HL-60 (cell line): ENCODE data around the gene SLC30A10.

Experiments used
- DNase-seq, 2 experiments: peaks; one replicate each; pipeline ENCODE4 v3.0.0-alpha.2; 2010 to 2020; ENCODE audit warnings: low read depth in 1 of 2, low spot score in 1 of 2
- H3K27ac ChIP-seq: fragments of 250-450 bp; sonication (Bioruptor Pico); replicated peaks from 2 replicates; pipeline ENCODE4 v1.5.1; 2020; ENCODE audit warnings: mild to moderate bottlenecking, moderate library complexity
- H3K27me3 ChIP-seq: fragments of 250-450 bp; sonication (Bioruptor Pico); 2 replicates; pipeline ENCODE4 v1.5.1; 2021; ENCODE audit warnings: mild to moderate bottlenecking, moderate library complexity; ENCODE audit not compliant: insufficient read depth, poor library complexity, severe bottlenecking
- H3K4me3 ChIP-seq: replicated peaks from 2 replicates; pipeline ENCODE4 v1.5.1; 2011; ENCODE audit warnings: mild to moderate bottlenecking, control low read depth, low read length; ENCODE audit not compliant: insufficient read depth
- GABPA ChIP-seq: IDR thresholded peaks from 2 replicates; pipeline ENCODE4 v1.6.1; 2012; ENCODE audit warnings: low read depth
- POLR2AphosphoS5 ChIP-seq: IDR thresholded peaks from 2 replicates; pipeline ENCODE4 v1.6.1; 2012; ENCODE audit warnings: low read depth
- SPI1 ChIP-seq: IDR thresholded peaks from 2 replicates; pipeline ENCODE4 v1.6.1; 2012; ENCODE audit warnings: low read depth, mild to moderate bottlenecking, borderline replicate concordance
- TF ChIP-seq, protein P1 (sequence below): IDR thresholded peaks from one replicate; pipeline ENCODE4 v1.5.1; 2011; ENCODE audit warnings: low read length, control low read depth, inconsistent platforms; ENCODE audit not compliant: insufficient read depth
- TF ChIP-seq, protein P2 (sequence below): IDR thresholded peaks from 2 replicates; pipeline ENCODE4 v1.6.1; 2012; ENCODE audit warnings: low read depth; ENCODE audit not compliant: insufficient replicate concordance

Gene SLC30A10

DNA sequence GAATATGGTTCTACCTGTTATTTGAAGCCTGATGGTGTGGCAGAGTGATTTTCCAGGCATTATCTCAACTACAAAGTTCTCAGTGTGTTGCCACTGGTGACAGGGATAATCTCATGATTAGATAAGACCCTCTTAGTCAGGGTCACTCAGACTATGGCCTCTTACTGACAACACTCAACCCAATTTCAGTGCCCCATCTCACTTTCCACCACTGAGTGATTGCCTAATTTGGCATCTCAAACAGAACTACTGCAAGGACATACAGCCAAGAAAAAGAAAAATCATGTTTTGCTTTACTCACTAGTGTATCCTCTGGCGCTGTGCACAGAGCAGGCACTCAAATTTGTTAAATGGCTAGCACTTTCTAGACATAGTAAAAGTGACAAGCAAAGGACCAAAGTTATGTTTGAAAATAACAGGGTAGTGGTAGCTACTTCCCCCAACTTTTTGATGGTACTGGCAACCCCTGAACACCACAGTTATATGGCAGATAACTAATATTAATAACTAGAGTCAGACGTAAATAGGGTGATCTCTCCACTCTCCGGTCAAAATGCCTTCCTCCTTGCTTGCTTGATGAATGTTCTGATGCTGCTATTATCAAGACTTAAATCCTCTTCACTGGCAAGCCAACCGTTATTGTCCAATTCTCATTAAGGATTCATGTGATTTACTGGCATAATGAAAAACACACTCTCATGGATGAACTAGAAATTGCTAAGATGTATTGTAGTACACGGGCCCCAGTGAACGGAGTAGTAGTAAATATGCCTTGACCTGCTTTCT, 37.1 kb upstream of the SLC30A10 start:
- H3K4me3 ChIP-seq = no peak overlapping the region
- TF ChIP-seq SPI1 (no peak), GABPA (no peak), POLR2AphosphoS5 (no peak)
- TF ChIP-seq, protein P1, sequence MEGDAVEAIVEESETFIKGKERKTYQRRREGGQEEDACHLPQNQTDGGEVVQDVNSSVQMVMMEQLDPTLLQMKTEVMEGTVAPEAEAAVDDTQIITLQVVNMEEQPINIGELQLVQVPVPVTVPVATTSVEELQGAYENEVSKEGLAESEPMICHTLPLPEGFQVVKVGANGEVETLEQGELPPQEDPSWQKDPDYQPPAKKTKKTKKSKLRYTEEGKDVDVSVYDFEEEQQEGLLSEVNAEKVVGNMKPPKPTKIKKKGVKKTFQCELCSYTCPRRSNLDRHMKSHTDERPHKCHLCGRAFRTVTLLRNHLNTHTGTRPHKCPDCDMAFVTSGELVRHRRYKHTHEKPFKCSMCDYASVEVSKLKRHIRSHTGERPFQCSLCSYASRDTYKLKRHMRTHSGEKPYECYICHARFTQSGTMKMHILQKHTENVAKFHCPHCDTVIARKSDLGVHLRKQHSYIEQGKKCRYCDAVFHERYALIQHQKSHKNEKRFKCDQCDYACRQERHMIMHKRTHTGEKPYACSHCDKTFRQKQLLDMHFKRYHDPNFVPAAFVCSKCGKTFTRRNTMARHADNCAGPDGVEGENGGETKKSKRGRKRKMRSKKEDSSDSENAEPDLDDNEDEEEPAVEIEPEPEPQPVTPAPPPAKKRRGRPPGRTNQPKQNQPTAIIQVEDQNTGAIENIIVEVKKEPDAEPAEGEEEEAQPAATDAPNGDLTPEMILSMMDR = no peak
- TF ChIP-seq, protein P2, sequence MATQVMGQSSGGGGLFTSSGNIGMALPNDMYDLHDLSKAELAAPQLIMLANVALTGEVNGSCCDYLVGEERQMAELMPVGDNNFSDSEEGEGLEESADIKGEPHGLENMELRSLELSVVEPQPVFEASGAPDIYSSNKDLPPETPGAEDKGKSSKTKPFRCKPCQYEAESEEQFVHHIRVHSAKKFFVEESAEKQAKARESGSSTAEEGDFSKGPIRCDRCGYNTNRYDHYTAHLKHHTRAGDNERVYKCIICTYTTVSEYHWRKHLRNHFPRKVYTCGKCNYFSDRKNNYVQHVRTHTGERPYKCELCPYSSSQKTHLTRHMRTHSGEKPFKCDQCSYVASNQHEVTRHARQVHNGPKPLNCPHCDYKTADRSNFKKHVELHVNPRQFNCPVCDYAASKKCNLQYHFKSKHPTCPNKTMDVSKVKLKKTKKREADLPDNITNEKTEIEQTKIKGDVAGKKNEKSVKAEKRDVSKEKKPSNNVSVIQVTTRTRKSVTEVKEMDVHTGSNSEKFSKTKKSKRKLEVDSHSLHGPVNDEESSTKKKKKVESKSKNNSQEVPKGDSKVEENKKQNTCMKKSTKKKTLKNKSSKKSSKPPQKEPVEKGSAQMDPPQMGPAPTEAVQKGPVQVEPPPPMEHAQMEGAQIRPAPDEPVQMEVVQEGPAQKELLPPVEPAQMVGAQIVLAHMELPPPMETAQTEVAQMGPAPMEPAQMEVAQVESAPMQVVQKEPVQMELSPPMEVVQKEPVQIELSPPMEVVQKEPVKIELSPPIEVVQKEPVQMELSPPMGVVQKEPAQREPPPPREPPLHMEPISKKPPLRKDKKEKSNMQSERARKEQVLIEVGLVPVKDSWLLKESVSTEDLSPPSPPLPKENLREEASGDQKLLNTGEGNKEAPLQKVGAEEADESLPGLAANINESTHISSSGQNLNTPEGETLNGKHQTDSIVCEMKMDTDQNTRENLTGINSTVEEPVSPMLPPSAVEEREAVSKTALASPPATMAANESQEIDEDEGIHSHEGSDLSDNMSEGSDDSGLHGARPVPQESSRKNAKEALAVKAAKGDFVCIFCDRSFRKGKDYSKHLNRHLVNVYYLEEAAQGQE = no peak
- no peak overlapping the region for H3K27ac ChIP-seq
- H3K27me3 ChIP-seq = no peaks in the 10 kb centered on the region
- no peak for DNase-seq

DNA sequence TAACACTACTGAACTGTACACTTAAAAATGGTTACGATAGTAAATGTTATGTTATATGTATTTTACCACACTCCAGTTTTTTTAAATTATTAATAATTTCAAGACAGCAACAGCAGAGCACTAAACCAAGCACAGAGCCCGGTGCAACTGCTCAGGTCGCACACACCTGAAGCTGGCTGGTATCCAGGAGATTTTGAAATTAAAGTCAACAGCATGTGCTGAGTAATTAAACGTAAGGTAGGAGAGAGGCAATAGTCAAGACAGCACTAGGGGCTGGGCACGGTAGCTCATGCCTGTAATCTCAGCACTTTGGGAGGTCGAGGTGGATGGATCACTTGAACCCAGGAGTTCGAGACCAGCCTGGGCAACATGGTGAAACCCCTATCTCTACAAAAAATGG, 35.1 kb upstream of the SLC30A10 start:
- TF ChIP-seq SPI1 = no peak
- no peaks in the 10 kb centered on the region for H3K27me3 ChIP-seq
- no peak overlapping the region for H3K27ac ChIP-seq
- H3K4me3 ChIP-seq = no peak overlapping the region
- no peak for DNase-seq

DNA sequence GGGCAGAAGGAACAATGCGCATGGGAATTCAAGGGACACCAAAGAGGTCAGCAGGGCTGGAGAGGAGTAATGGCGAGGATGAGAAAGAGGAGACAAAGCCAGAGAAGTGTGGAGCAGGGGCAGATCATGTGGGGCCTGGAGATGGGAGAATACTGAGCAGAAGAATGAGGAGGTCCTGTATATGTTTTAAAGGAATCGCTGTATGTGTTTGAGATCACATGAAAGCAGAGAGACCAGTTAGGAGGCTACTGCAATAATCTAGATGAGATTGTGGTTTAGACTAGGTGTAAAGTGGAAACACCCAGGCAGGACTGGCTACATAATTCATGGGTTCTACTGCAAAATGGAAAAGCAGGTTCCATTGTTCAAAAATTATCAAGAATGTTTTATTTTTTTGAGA, 33.3 kb upstream of the SLC30A10 start:
- H3K27ac ChIP-seq = no peak overlapping the region
- TF ChIP-seq POLR2AphosphoS5 (no peak), SPI1 (no peak), GABPA (no peak)
- TF ChIP-seq, protein P2 = no peak
- TF ChIP-seq, protein P1 = no peak
- H3K4me3 ChIP-seq = no peak overlapping the region
- DNase-seq = no peak
- no peaks in the 10 kb centered on the region for H3K27me3 ChIP-seq

DNA sequence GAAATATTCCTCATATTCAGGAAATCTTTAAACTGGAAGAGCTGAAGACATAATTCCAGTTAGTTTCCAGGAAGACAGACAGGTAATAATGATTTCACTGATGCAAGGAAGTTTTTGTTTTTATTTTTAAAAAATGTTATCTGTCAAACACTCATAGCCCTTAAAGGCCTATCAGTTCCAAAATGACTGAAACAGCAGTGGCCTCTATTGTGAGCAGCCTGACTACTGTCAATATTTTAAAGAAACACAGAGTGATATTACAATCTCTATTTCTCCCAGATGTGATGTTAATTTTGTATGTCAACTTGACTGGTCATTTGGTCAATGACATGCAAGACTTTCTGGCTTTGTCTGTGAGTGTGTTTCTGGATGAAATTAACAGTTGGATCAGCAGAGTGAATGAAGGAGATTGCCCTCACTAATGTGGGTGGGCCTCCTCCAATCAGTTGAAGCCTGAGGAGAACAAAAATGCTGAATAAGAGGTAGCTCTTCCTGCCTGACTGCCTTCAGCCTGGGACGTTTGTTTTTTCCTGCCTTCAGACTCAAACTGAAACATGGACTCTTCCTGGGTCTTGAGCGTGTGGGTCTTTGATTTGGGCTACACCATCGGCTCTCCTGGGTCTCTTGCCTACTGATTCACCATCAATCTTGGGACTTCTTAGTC, 31.3 kb upstream of the SLC30A10 start:
- no peak overlapping the region for H3K4me3 ChIP-seq
- no peak overlapping the region for H3K27ac ChIP-seq
- H3K27me3 ChIP-seq = no peaks in the 10 kb centered on the region
- DNase-seq = no peak
- TF ChIP-seq, protein P2 = no peak
- TF ChIP-seq GABPA = no peak
- TF ChIP-seq, protein P1 = no peak
